ENCODE data around the gene ARID1A. TPM values are rescaled to one million over a fixed set of nuclear protein-coding genes. Genes with fewer than 3 reads are reported as not detected.
A peak's percentile ranks its signal among the peaks of the same experiment; 100 is the strongest.

ARID1A gene
- total and polyA plus RNA-seq, 9 of the 15 experiments (the other 6 are each of a cell fraction or from before 2014, with no cell fraction given): 8.3 to 88.3 (median 22.5) TPM

DNA sequence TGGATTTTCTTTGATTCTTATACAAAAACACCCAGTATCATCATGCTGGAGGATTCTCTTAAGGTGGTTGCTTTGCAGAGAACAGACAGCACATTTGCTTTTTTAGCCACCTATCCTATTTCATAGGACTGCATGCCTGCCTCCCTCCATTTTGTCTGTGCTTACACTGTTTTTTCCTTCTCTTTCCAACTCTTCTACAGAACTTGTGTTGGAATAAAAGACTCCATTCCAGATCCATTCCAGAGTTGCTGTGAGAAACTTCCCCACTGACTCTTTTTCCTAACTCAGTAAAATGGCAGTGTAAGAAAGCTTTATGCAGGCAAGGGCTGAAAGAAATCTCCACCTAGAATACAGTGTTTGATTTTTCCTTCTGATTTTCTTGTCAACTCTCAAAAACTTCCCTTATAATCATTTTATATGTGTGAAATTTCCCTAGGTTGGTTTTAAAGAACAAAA is 5.2 kb upstream of the ARID1A start (continued):
- TF ChIP-seq, protein P1, sequence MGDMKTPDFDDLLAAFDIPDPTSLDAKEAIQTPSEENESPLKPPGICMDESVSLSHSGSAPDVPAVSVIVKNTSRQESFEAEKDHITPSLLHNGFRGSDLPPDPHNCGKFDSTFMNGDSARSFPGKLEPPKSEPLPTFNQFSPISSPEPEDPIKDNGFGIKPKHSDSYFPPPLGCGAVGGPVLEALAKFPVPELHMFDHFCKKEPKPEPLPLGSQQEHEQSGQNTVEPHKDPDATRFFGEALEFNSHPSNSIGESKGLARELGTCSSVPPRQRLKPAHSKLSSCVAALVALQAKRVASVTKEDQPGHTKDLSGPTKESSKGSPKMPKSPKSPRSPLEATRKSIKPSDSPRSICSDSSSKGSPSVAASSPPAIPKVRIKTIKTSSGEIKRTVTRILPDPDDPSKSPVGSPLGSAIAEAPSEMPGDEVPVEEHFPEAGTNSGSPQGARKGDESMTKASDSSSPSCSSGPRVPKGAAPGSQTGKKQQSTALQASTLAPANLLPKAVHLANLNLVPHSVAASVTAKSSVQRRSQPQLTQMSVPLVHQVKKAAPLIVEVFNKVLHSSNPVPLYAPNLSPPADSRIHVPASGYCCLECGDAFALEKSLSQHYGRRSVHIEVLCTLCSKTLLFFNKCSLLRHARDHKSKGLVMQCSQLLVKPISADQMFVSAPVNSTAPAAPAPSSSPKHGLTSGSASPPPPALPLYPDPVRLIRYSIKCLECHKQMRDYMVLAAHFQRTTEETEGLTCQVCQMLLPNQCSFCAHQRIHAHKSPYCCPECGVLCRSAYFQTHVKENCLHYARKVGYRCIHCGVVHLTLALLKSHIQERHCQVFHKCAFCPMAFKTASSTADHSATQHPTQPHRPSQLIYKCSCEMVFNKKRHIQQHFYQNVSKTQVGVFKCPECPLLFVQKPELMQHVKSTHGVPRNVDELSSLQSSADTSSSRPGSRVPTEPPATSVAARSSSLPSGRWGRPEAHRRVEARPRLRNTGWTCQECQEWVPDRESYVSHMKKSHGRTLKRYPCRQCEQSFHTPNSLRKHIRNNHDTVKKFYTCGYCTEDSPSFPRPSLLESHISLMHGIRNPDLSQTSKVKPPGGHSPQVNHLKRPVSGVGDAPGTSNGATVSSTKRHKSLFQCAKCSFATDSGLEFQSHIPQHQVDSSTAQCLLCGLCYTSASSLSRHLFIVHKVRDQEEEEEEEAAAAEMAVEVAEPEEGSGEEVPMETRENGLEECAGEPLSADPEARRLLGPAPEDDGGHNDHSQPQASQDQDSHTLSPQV (IDR thresholded peaks at IDR 0.05): 0 out of 2 replicates have a peak, but pooled peaks have one; percentile 69
- TF ChIP-seq FIP1L1 (IDR thresholded peaks at IDR 0.05; ENCODE audit: low read depth, low read length, poor library complexity, severe bottlenecking) (no peak), CUX1 (CRISPR knock-in tag; IDR thresholded peaks at IDR 0.05) (peak; percentile 68; the same call in 1 of the 2 replicates), FOXK2 (conservative IDR thresholded peaks at IDR 0.05 in 1 of 2, IDR thresholded peaks at IDR 0.05 in 1 of 2; ENCODE audit: low read depth in 2 of 2) (no peak), BACH1 (tag; IDR thresholded peaks at IDR 0.05) (peak; percentile 49; the same call in 1 of the 2 replicates), ZNF644 (tag; IDR thresholded peaks at IDR 0.05; ENCODE audit: low read depth) (no peak), ZNF740 (CRISPR knock-in tag; IDR thresholded peaks at IDR 0.05) (no peak), ZNF740 (tag; IDR thresholded peaks at IDR 0.05) (no peak), ZNF561 (CRISPR knock-in tag; conservative IDR thresholded peaks at IDR 0.05) (no peak), ZBTB9 (CRISPR knock-in tag; IDR thresholded peaks at IDR 0.05) (no peak), DACH1 (IDR thresholded peaks at IDR 0.05; ENCODE audit: partially characterized antibody) (no peak), TBP (optimal IDR thresholded peaks at IDR 0.05; ENCODE audit: low read depth, low read length) (peak; percentile 19), SMAD2 (IDR thresholded peaks at IDR 0.05; ENCODE audit: low read depth, low read length) (no peak), ATF4 (CRISPR knock-in tag; IDR thresholded peaks at IDR 0.05) (no peak), MECOM (CRISPR knock-in tag; IDR thresholded peaks at IDR 0.05) (no peak)

All from K562 (cell line).